T-helper 1 cell (primary cell): Measurements from ENCODE around the gene COL13A1.

Experiments
- DNase-seq, 5 donors: peaks; one replicate each; pipeline ENCODE4 v3.0.0-alpha.2; 2012 to 2020

The COL13A1 gene

DNA sequence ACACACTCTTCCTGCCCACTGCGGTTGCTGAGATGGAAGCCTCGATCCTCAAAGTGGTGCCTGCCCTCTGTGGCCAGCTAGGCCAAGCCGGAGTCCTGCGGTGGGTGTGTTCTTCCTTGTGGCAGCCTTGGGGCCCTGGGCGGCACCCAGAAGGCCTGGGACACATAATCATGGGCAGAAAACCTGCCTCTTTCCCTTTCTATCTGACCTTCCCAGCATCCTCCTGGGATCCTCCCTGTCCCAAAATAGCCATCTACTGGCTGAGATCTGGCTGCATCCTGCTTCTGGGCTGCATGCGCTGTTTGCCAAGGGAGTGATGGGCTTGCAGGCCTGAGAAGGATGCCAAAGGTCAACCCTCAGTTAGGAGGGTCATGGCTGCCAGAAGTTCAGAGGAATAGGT, 23.9 kb downstream of the COL13A1 start:
- DNase-seq: no peak

DNA sequence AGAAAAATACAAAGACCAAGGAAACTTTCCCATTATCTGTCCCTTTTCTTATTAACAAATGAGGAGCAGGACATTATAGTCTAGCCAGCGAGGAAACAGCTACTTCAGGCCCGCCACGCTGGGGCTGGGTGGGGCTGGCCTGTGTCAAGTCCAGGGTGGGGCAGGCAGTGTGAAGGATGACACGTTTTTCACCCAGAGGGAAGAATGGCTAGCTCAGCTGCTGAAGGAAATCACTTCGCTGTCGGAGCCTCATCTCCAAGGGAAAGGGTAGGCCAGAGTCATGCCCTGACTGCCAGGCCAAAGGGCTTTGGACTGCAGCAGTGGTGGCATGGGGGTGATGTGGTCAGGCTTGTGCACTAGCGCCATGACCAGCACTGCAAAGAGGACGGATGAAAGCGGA, 24.4 kb downstream of the COL13A1 start:
- DNase-seq: no peak

DNA sequence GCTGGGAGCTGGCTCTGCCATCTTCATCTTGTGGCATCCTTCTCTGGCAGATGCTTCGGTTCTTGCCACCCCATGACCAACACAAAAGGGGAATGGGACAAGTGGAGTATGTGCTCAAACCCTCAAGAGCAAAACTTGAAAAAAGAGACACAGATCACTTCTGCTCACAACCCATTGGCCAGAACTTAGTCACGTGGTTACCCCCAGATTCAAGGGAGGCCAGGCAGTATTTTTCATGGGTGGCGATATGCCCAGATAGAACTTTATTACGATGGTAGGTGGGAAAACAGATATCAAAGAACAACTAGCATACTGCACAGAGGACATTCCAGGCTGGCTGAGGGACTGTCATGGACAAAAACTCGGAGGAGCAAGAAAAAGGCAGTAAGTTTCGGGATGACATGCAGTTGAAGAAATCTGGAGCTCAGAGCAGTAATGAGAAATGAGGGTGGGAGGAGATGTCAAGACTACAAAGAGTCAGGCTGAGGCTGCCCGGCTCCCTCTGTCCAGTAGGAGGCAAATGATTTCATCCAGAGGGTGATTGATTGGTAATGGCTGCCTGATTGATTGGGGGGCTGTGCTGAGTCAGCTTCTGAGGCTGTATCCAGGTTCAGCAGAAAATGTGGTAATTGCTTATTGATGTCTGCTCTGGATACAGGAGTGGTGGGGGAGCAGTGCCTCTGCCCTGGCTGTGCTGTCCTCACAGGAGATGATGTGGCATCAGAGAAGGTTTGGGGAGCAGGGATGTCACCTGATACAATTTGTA, 25.3 kb downstream of the COL13A1 start:
- no peak for DNase-seq

DNA sequence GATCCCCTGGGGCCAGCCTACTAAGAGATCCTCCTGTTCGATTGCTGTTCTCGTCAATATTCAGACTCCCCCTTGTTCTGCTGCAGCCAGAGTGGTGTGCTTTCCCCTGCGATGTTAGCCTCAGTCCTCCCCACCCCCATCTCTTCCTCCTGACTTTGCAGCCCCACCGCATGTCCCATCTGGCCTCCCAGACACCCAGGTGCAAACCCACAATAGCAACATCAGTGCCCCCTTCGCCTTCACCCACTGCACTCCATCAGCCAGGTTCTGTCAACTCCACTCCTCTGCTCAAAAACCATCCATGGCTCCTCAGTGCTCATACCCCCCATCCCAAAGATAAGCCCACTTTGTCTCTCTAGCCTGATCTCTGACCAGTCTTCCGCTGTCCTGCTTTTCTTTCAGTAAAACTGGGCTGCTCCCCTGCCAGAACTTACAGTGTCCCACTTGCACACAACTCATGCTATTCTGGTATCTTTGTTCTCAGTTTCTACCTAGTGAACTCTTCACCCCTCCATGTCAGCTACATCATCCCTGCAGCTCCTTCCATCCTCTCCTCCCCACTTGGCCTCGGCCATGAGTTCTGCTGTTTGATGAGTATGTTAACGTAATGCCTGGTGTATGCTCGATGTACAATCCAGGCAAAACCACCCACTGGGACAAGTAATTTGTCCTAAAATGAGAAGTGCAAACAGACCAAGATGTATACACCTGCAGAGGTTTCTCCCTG, 26.6 kb downstream of the COL13A1 start:
- DNase-seq: no peak

DNA sequence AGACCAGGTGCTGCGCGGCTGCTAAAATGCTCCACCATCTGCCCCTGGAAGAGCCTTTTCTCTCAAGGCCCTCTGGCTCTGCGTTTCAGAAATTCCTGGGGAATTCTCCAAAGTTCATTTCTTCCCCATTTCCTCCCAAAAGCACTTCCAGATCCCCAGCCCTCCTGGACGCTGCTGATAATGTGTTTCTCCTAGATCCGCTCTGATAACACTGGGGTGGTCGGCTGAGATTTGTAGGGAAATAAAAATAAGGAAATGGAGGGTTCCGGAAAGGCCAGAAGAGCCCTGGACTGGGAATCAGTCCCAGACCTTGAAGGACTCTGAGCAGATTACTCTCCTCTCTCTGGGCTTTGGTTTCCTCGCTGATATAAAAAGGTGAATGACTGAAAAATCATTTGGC, 28.1 kb downstream of the COL13A1 start:
- no peak for DNase-seq

DNA sequence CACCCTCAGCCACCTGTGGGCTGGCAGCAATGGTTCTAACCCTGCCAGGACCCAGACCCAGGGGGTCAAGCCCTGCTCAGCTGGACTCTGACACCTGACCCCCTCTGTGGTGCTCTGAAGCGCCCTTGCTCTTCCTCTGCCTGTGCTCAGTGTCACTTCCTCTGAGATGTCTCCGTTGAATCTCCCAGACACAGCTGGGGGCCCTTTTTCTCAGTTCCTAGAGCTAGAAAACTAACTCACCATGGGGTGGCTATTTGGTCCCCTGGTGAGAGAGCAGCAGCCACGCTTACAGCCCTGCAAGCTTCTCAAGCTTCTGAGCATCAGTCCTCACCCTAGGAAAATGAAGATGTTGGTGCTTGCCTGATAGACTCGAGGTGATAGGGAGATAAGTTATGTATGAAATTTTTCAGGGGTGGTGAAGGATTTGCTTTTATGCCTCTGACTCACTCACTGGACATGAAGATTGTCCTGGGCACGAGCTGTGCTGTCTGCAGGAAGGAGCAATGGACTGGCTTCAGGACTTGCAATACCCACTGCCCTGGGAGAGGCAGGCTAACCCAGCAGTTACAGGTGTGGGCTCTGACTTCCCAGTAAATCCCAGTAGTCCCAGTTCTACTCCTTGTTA, 29.6 kb downstream of the COL13A1 start:
- no peak for DNase-seq

DNA sequence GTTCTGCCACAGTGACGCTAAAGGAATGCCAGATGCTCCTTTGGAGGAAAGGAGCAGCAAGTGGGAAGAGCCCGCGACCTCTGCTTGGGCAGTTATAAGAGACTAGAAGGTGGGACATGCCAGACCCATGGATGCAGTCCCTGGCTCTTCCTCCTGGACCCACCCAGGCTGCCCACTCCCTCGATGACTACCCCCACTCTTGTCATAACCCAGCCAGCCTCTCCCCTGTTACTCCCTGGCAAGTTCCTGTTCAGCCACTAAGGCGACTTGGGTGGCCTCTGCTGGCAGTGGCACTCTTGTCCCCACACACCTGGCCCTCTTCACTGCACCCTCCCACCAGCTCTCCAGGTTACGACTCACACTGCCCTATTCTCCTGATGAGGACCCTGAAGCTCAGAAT, 33.5 kb downstream of the COL13A1 start:
- DNase-seq: no peak

DNA sequence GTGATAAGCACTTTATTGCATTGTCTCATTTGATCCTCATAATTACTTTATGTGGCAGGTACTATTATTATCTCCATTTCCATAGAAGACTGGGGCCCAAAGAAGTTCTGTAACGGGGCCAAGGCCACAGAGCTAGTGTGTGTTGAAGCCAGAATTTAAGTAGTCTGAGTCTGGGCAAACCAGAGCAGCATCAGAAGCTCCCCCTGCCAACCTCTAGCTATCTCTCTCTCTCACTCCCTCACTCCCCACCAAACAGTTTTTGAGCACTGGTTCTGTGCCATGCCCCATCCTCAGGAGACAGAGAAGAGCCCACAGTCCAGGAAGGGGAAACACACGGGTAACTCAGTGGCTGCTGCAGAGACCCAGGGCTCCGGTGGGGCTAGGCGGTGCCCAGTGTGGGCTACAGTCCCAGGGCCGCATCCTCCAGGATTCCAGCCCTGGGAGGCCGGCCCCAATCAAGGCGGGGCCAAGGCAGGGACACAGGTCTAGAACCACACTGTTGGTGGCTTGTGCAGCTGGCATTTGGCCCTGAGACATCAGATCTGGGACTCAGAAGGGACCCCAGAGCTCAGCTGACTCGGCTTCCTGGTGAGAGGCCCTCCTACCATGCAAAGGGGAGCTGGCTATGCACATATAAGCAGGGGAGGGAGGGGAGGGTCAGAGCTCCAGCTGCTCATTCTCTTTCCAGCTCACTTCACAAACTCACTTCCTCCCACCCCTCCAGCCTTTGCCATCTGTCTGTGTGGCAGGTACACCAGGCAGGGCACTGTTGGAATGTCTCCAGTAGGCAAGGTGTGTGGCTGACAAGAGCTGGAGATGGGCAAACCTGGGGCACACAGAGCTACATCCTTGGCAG, 34.4 kb downstream of the COL13A1 start:
- no peak for DNase-seq

DNA sequence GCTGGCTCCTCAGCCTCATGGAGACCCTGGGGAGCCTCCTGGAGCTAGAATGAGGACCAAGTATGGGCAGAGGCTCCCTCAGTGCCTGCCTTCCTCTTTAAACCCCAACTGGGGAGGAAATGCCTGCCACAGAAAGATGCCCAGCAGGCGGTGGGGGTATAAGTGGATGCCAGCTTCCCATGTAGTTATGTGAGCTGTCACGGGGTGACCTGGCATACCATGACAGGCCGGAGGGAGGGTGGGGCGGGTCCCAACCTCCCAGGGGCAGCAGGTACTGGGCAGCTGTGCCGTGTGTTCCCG, 35.0 kb downstream of the COL13A1 start:
- DNase-seq: no peak

DNA sequence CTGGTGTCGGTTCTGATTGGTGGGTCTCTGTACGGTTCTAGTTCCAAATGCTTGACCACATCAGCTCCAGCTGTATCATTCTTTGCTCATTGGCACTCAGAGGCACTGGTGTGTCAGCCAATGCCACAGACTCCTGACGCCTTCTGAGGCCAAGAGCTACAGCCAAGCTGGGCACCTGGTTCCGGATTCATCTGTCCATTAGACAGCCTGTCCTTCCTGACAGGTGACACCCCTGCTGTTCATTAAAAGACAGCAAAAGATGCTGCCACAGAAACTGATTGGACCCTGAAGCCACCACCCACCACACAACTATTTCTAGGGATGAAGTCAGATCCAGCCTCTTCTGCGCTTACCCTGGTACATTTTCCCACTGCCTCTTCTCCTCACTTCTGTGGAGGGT, 35.6 kb downstream of the COL13A1 start:
- DNase-seq: no peak

DNA sequence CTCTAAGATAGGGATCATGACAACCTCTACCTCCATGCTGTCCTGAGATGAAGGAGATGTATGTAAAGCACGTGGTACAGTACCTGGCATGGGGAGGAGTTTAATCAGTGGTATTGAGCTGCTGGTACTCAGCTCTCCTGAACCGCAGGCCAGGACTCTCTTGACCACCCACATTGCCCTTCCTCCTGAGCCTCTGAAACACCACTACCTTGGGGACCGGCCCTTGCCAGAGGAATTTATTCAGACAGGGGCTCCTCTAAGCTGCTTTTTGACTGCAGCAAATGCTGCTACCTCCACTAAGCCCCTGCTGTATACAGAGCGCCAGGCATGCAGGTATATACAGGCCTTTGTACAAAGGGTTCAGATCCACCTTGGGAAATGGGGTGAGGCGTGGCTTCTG, 36.7 kb downstream of the COL13A1 start:
- DNase-seq: no peak

DNA sequence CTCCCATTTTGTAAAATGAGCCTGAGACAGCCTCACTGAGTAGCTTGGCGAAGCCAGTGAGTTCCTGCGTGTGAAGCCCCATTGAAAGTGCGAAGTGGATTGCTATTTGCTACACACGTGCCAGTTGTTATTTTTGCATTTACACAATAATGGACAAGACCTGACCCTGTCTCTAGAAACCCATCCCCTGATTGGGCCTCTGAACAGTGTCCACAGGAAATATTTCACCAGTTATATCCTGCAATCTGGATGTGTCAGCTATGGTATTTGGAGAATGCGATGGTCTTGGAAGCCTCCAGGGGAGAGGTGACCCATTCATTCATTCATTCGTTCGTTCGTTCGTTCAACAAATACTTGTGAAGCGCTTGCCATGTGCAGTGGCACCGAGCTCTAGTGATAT, 37.1 kb downstream of the COL13A1 start:
- DNase-seq: no peak

DNA sequence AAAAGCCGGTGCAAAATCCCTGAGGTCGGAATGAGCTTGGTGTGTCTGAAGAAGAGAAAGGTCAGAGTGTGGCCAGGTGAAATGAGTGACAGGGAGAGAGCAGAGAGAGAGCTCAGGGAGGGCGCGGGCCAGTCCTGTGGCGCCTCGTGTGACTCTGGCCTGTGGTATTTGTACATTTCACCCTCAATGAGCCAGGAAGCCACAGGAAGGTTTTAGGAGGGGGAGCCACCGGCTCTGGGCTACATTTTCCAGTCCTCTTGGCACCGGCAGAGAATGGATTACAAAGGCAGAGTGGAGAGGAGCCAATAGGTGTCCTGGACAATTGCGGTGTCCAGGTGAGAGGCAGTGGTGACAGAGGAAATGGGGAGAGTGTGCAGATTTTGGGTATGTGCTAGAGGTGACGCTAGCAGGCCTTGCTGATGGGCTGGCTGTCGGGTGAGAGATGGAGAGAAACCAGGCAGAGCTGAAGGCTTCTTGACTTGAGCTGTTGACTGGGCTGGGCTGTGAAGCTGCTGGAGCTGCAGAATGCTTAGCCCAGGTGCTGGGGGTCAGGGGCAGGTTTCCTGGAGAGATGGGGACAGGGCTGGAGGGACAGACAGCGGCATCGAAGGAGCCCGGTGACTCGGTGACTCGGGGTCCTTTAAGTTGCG, 38.1 kb downstream of the COL13A1 start:
- DNase-seq: no peak

DNA sequence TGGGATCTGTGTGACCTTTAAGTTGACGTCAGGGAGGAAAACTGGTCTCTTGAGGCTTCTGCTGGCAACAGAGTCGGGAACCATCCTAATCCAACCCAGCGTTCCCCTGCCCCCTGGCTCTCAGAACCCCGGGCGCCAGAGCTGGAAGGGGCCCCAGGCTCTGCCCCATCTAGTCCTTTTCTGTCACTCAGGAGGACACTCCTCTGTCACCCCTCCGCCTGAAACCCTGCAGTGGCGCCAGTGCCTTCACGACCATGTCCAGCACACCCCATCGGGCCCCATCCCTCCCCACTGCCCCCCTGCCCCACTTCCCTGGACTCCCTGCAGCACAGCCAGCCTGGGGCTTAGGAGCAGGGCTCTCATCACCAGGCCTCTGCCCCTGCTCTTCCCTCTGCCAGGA, 39.1 kb downstream of the COL13A1 start:
- DNase-seq: no peak

DNA sequence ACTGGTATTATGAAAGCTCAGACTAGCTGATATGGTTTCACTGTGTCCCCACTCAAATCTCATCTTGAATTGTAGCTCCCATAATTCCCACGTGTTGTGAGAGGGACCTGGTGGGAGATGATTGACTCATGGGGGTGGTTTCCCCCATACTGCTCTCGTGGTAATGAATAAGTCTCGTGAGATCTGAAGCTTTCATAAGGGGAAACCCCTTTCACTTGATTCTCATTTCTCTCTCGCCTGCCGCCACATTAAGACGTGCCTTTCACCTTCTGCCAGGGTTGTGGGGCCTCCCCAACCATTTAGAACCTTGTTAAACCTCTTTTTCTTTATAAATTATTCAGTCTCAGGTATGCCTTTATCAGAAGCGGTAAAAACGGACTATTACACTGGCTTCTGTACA, 40.3 kb downstream of the COL13A1 start:
- no peak for DNase-seq

DNA sequence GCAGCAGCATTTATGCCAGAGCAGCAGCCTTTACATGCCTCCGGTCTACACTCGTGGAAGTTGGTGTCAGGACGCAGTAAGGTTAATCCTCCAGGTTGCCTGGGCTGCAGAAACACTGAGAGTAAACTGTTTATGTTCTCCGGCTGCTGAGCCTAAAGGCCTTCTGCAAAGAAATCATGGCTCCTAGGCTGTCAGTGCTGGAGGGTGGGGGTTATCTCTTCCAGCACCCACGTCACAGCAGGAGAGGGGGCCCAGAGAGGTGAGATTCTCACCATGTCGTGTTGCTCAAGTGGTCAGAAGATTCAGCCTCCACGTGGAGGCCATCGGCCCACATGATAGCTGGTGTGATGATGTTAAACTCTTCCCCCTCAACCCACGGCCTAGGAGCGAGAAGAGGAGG, 41.2 kb downstream of the COL13A1 start:
- no peak for DNase-seq

DNA sequence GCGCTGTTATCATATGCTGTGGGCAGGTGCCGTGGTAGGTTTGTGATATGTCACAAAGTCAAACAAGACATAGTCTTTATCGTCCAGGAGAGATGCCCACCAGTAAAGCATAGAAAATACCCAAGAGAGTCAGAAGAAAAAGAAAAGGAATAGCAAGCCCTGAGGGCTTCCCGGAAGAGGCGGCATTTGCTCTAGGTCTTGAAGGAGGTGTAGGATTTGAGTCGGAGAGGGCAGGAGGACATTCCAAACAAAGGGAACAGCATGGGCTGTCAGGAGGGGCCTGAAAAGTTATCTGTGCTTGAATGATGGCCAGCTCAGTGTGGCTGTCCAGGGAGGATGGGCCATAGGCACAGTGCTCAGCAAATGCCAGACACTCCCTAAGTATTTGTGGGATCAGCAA, 42.2 kb downstream of the COL13A1 start:
- no peak for DNase-seq

DNA sequence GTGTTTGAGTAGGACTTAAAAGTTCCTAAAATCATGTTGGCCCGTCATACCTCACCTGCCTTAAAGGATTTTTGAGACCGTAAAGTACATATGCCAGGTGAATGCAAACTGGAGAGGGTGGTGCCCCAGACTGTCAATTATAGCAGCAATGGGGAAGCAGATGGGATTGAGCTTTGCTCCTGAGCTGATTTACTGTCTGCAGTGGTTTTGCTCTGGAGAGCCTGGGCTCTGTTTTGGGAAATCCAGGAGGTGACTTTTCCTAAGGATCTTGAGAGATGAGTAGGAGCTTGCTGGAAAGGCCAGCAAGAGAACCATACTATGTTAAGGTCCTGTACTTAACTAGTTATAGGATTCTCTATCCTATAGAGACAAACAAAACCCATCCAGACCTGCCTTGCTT, 43.0 kb downstream of the COL13A1 start:
- no peak for DNase-seq

DNA sequence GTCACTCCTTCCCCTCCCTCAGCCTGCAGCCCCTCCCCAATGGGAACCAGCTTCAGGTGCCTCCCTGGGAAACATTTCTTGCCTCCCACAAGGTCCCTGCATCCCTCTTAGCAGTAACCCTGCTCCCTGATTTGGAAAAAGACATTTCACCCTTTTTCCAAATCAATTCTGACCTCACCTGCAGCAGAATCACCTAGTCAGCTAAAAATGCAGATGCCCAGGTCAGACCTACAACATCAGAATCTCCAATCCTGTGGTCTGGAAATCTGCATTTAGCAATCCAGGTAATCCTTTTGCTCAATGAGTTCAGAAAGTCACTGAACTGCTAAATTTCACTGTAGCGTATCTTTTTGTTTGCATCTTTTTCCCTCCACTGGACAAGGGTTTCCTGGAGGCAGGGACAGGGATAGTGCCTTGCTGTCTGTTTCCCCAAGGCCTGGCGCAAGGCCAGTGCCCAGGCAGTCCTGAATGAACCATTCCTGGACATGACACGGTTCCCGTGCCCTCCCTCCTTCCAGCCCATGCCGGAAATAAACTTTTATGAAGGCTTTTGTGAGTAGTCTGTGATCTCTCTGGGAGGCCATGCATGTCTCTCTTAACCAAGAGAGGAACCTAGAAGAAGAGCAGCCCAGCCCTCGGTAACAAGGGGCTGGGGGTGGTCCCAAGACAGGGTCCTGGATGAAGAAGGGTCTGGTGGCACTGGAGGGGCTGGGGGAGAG, 44.0 kb downstream of the COL13A1 start:
- no peak for DNase-seq

DNA sequence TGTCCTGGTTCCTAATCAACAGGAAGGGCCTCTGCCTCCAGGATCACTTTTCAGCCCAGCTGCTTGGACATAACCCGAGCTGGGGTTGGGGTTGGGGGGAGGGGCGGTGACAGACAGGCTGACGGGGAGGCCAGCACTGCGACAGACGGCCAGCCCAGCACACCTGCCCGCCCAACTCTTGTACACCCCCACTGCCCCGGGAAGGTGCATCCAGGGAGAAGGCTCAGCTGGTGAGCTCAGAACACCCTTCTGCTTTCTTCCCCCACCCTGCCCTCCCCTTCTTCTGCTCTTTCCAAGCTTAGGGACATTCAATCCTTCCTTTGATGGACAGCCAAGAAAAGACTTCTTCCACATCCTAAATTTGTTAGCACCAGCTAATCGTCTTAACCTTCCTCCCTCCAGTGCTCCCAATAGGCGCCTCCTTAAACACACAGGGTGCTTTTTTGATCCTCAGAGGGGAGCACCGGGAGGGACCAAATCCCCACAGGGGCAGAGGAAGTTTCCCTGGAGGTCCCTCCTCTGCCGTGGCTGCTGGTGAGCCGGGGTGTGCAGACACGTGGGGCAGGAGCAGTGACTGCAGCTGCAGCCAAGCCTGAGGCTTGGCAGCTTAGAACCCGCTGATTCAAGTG, 44.7 kb downstream of the COL13A1 start:
- DNase-seq: no peak

DNA sequence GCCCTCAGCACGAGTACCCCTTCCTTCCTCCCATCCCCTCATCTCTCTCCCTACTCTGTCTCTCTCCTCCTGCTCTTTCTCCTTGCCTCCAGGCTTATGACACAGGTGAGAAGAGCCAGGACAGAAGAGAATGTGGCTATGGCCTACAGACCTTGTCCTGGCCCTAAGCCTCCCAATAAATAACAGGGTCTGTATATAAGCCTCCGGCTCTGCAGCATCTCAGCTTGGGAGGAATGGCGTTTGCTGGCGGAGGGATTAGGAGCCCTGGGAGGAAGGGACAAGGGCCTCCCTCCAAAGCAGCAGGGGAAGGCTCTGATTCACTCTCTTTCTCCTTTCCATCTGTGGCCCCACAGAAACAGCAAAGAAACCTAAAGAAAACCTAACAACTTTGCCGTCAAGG, 45.8 kb downstream of the COL13A1 start:
- no peak for DNase-seq

DNA sequence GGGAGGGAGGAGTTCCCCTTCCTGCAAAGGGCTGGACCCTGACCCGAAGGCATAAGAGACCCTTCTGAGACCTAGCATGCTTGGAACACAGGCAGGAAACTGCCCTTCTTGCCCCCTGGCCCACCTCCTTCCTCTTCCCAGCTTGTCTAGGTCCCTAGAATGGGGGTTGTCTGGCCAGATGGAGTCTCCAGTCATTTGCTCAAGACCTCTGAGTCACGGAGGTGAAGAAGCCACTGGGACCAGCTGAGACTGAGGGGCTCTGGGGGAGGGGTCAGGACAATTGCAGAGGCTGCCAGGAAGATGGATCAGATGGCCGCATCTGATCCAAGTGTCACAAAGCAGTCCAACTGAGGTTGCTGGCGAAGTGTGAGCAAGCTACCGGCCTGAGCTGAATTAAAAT, 46.2 kb downstream of the COL13A1 start:
- DNase-seq: no peak
